SK-N-SH (cell line): ENCODE measurements around the gene SMIM44.

Experiments used
- EP300 ChIP-seq, 2 experiments: IDR thresholded peaks; 2 replicates each; pipeline versions ENCODE4 v1.4.0 to v1.6.1; 2012; ENCODE audit warnings: borderline replicate concordance in 1 of 2, low read depth in 1 of 2, low read length in 1 of 2
- FOXM1 ChIP-seq: IDR thresholded peaks from 2 replicates; pipeline ENCODE4 v1.4.0; 2012; ENCODE audit warnings: low read depth, mild to moderate bottlenecking
- NFIC ChIP-seq: IDR thresholded peaks from 2 replicates; pipeline ENCODE4 v1.4.0; 2012; ENCODE audit warnings: borderline replicate concordance
- POLR2AphosphoS5 ChIP-seq: IDR thresholded peaks from 2 replicates; pipeline ENCODE4 v1.6.1; 2012; ENCODE audit warnings: low read depth, low read length
- RAD21 ChIP-seq: IDR thresholded peaks from 2 replicates; pipeline ENCODE4 v1.6.1; 2012; ENCODE audit warnings: mild to moderate bottlenecking, low read length
- RXRA ChIP-seq: IDR thresholded peaks from 2 replicates; pipeline ENCODE4 v1.4.0; 2012; ENCODE audit warnings: low read depth, mild to moderate bottlenecking, borderline replicate concordance
- SMC3 ChIP-seq: IDR thresholded peaks from 2 replicates; pipeline ENCODE4 v1.6.1; 2012; ENCODE audit warnings: low read depth, low read length, improper control_type of control experiment
- TF ChIP-seq, protein P1 (sequence below): fragments of 150-350 bp; IDR thresholded peaks from 2 replicates; pipeline ENCODE4 v1.6.1; 2017; ENCODE audit warnings: antibody characterized with exemption, low read length, low read depth, borderline replicate concordance
- TF ChIP-seq, protein P2 (sequence below): fragments of 200-600 bp; sonication (generic); IDR thresholded peaks from 2 replicates; pipeline ENCODE4 v1.6.1; 2017; ENCODE audit warnings: antibody characterized with exemption, mild to moderate bottlenecking, moderate library complexity
- TF ChIP-seq, protein P3 (sequence below): IDR thresholded peaks from 2 replicates; pipeline ENCODE4 v1.4.0; 2012; ENCODE audit warnings: low read depth
- TF ChIP-seq, protein P4 (sequence below): IDR thresholded peaks from 2 replicates; pipeline ENCODE4 v1.6.1; 2012; ENCODE audit warnings: mild to moderate bottlenecking, low read depth, low read length, moderate library complexity

DNA sequence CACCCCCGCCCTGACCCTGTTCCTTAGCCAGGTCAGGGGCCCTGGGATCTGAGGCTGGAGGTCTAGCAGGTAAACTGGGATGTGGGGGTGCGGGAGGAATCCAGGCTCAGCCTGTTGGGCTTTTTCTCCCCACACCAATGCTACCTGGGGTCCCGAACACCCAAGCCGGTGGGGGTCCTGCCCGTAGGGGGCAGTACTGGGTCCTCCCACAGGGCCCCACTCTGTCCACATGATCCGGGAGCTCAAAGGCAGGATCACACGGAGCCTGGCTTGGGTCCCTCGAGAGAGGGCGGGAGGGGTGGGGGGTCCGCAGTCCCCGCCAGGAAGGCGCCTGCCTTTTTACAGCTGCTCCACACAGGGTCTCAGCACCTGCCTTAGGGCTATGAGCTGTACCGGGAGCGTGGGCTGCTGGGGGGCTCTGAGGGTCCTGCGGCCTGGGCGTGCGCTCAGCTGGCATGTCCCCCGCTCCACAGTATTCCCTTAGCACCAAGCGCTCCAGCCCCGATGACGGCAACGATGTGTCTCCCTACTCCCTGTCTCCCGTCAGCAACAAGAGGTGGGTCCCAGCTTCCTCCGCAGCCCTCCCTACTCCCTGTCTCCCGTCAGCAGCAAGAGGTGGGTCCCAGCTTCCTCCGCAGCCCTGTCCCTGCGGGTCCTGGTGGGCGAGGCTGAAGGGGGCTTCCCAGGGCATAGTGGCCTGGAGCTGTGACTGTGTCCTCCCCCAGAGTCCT is 43.4 kb upstream of the SMIM44 start:
- TF ChIP-seq, protein P1, sequence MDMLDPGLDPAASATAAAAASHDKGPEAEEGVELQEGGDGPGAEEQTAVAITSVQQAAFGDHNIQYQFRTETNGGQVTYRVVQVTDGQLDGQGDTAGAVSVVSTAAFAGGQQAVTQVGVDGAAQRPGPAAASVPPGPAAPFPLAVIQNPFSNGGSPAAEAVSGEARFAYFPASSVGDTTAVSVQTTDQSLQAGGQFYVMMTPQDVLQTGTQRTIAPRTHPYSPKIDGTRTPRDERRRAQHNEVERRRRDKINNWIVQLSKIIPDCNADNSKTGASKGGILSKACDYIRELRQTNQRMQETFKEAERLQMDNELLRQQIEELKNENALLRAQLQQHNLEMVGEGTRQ = no peak
- TF ChIP-seq, protein P2, sequence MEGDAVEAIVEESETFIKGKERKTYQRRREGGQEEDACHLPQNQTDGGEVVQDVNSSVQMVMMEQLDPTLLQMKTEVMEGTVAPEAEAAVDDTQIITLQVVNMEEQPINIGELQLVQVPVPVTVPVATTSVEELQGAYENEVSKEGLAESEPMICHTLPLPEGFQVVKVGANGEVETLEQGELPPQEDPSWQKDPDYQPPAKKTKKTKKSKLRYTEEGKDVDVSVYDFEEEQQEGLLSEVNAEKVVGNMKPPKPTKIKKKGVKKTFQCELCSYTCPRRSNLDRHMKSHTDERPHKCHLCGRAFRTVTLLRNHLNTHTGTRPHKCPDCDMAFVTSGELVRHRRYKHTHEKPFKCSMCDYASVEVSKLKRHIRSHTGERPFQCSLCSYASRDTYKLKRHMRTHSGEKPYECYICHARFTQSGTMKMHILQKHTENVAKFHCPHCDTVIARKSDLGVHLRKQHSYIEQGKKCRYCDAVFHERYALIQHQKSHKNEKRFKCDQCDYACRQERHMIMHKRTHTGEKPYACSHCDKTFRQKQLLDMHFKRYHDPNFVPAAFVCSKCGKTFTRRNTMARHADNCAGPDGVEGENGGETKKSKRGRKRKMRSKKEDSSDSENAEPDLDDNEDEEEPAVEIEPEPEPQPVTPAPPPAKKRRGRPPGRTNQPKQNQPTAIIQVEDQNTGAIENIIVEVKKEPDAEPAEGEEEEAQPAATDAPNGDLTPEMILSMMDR = peak; percentile 18; the same call in 1 of the 2 replicates
- TF ChIP-seq, protein P3, sequence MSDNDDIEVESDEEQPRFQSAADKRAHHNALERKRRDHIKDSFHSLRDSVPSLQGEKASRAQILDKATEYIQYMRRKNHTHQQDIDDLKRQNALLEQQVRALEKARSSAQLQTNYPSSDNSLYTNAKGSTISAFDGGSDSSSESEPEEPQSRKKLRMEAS = no peak
- TF ChIP-seq RXRA (no peak), RAD21 (no peak), FOXM1 (no peak), POLR2AphosphoS5 (no peak), SMC3 (no peak), NFIC (no peak), EP300 (IDR thresholded peaks at IDR 0.05; ENCODE audit: borderline replicate concordance in 1 of 2, low read depth in 1 of 2, low read length in 1 of 2) (no peak)
- TF ChIP-seq, protein P4, sequence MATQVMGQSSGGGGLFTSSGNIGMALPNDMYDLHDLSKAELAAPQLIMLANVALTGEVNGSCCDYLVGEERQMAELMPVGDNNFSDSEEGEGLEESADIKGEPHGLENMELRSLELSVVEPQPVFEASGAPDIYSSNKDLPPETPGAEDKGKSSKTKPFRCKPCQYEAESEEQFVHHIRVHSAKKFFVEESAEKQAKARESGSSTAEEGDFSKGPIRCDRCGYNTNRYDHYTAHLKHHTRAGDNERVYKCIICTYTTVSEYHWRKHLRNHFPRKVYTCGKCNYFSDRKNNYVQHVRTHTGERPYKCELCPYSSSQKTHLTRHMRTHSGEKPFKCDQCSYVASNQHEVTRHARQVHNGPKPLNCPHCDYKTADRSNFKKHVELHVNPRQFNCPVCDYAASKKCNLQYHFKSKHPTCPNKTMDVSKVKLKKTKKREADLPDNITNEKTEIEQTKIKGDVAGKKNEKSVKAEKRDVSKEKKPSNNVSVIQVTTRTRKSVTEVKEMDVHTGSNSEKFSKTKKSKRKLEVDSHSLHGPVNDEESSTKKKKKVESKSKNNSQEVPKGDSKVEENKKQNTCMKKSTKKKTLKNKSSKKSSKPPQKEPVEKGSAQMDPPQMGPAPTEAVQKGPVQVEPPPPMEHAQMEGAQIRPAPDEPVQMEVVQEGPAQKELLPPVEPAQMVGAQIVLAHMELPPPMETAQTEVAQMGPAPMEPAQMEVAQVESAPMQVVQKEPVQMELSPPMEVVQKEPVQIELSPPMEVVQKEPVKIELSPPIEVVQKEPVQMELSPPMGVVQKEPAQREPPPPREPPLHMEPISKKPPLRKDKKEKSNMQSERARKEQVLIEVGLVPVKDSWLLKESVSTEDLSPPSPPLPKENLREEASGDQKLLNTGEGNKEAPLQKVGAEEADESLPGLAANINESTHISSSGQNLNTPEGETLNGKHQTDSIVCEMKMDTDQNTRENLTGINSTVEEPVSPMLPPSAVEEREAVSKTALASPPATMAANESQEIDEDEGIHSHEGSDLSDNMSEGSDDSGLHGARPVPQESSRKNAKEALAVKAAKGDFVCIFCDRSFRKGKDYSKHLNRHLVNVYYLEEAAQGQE = no peak
